NOMO-1 treated with dmso at 0.1 percent for 144 hours (cell line): ENCODE results near the gene DENND2A.

Experiments used
- DNase-seq: peaks from one replicate; lab custom pipeline; 2025; ENCODE audit not compliant: unreplicated experiment; lab: John Stamatoyannopoulos, UW

Gene DENND2A

GRCh38 chr7:140476698-140477261, 163.8 kb downstream of the DENND2A start:
- no peak for DNase-seq

- no peak for DNase-seq
Observed at GRCh38 chr7:140475747-140476333, 164.8 kb downstream of the DENND2A start.
